ENCODE measurements around the gene TIMM13.

- TF ChIP-seq, protein P1, sequence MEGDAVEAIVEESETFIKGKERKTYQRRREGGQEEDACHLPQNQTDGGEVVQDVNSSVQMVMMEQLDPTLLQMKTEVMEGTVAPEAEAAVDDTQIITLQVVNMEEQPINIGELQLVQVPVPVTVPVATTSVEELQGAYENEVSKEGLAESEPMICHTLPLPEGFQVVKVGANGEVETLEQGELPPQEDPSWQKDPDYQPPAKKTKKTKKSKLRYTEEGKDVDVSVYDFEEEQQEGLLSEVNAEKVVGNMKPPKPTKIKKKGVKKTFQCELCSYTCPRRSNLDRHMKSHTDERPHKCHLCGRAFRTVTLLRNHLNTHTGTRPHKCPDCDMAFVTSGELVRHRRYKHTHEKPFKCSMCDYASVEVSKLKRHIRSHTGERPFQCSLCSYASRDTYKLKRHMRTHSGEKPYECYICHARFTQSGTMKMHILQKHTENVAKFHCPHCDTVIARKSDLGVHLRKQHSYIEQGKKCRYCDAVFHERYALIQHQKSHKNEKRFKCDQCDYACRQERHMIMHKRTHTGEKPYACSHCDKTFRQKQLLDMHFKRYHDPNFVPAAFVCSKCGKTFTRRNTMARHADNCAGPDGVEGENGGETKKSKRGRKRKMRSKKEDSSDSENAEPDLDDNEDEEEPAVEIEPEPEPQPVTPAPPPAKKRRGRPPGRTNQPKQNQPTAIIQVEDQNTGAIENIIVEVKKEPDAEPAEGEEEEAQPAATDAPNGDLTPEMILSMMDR (IDR thresholded peaks at IDR 0.05): no peak
- no peak for TF ChIP-seq POLR2A (IDR thresholded peaks at IDR 0.05)
These were observed 32.9 kb upstream of the TIMM13 start for GRCh38 chr19:2460245-2460644.

Measured in breast epithelium (tissue), 3 donors.